Stimulated activated CD4-positive, alpha-beta T cell treated with anti-CD3 and anti-CD28 coated beads, Interleukin-1b, Interleukin-23, amount 100 ng/mL, for 4 hours (primary cell): Measurements from ENCODE around the gene RAB42.
A peak's percentile ranks its signal among the peaks of the same experiment; 100 is the strongest.
"Not testable (repeated sequence)": the region's sequence is repeated elsewhere in the genome, so short reads cannot be mapped to it uniquely, and the experiment has no call there.

Experiments
- DNase-seq, 2 donors: peaks; one replicate each; pipeline ENCODE4 v3.0.0-alpha.2; 2020; ENCODE audit warnings: low read depth in 2 of 2

The RAB42 gene

DNA sequence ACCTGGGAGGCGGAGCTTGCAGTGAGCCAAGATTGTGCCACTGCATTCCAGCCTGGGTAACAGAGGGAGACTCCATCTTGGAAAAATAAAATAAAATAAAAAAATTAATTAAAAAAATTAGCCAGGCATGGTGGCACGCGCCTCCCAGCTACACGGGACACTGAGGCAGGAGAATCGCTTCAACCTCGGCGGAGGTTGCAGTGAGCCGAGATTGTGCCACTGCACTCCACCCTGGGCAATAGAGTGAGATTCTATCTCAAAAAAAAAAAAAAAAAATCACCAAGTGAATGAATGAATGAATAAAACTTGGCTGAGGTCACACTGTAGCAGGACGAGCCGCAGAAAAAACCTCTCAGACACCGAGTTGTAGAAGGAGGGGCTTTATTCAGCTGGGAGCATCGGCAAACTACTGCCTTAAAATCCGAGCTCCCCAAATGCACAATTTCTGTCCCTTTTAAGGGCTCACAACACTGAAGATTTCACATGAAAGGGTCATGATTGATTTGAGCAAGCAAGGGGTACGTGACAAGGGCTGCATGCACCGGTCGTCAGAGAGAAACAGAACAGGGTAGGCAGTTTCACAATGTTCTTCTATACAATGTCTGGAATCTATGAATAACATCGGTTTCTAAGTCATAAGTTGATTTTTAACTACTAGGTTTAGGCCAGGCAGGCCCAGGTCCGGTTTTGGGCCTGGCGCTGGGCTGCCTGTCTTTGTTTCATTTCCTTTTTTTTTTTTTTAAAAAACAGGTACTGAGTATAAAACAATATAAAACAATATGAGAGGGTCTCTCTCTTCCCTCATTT lies 5.3 kb upstream of the RAB42 start:
- DNase-seq, result not testable (repeated sequence)

GRCh38 chr1:28592321-28593071 lies 431 bp downstream of the RAB42 start:
- no peak for DNase-seq

DNA sequence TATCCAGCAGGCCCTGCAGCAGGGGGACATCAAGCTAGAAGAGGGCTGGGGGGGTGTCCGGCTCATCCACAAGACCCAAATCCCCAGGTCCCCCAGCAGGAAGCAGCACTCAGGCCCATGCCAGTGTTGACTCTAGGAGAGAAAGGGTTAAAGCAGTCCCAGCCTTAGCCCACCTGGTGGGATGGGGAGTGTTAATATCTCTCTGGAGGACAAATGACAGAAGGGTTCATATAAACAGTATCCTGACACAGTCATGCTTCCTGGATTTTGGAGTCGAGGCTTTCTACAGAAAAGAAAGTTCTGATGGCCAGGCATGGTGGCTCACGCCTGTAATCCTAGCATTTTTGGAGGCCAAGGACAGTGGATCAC lies 1.9 kb downstream of the RAB42 start:
- DNase-seq, result not testable (repeated sequence)

GRCh38 chr1:28594686-28595411 lies 2.8 kb downstream of the RAB42 start:
- not testable (repeated sequence) for DNase-seq

DNA sequence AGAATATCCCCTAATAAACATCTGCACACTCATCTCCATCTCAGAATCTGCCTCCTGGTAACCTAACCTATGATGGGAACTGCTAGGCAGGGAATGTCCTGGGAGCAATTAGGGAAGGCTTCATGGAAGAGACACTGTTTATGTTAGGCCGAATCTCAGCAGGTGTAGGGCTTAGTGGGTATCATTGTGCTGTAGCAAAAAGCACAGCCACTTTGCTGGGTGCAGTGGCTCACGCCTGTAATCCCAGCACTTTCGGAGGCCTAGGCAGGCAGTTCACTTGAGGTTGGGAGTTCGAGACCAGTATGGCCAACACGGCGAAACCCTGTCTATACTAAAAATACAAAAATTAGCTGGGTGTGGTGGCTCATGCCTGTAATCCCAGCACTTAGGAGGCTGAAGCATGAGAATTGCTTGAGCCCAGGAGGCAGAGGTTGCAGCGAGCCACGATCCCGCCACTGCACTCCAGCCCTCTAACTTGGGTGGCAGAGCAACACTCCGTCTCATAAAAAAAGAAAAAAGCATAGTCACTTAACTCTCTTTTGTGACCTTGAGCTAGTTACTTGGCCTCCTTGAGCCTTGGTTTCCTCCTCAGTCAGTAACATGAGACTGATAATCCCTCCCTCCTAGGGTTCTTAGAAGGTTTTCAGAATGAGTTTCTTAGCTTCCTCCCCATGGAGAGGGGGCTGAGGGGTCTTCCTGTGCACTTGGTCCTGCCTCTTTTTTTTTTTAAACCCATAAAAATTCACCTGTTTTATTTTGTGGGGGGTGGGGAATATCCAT lies 3.5 kb downstream of the RAB42 start:
- DNase-seq, result no peak

GRCh38 chr1:28596276-28596675 lies 4.2 kb downstream of the RAB42 start:
- DNase-seq, result not testable (repeated sequence)

GRCh38 chr1:28601696-28602095 lies 9.6 kb downstream of the RAB42 start:
- no peak for DNase-seq

GRCh38 chr1:28602536-28603439 lies 10.7 kb downstream of the RAB42 start:
- no peak for DNase-seq

DNA sequence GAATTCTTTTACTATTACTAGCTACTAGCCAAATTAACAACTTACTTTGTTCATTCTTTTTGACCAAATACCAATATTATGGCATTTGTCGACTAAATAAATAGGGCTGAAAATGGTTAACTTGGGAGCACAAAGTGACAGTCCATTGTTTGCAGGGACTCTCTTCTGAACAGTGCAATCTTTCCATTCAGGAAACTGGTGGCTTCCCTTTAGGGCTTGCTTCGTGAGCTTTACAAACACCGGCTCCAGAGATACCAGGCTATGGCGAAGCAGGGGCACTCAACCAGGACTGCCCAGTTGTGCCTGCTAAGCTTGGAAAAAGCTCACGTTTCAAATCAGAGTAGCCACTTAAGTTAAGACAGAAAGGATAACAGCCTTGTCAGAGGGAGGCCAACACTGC lies 12.3 kb downstream of the RAB42 start:
- DNase-seq, result no peak

- no peak for DNase-seq
Measured at GRCh38 chr1:28604962-28605361, 12.9 kb downstream of the RAB42 start.

DNA sequence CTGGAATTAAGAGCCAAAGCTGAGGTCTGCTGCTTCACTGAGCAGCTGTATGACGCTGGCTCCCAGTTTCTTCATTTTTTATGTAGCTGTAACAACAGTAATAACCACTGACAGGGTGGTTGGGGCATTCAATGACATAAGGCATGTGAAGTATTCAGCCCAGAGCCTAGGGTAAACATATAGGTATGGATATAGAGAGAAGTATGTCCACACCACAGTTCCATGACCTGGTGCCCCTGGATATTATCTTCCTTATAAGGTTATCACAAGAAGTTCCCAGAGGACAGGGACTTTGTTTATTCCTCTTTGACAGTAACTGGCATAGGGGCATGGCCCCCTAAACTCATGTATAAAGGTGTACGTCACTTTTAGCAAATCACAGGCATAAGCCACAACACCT lies 14.7 kb downstream of the RAB42 start:
- DNase-seq, result no peak

DNA sequence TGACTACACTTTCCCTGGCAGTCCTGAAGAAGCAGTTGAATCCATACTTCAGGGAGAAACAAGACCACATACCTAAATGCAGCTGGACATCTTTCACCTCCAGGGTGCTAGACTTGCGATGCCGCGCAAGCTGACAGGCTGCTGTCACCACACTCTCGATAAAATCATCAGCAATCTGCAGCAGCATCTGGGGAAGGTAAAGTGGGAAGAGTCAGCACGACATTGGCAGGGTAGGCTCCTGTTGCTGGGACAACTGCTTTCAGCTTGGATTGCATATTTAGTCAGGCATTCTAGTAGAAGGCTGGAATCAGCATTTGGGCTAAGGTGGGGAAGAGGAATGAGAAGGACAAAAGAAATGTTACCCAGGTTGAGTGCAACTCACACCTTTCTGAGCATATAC lies 21.1 kb downstream of the RAB42 start:
- DNase-seq, result no peak

GRCh38 chr1:28631713-28632112 lies 39.6 kb downstream of the RAB42 start:
- DNase-seq, result no peak

DNA sequence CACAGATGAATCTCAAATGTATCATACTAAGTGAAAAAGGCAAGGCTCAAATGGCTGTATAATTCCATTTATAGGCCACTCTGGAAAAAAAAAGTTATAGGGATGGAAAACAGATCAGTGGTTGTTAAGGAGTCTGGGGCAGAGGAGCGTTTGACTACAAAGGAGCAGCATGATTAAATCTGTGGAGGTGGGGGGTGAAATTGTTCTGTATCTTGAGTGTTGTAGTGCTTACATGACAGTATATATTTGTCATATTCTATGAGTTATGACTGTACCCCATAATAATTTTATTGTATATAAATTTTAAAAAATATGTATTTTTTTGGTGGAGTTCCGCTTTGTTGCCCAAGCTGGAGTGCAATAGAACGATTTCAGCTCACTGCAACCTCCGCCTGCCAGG lies 40.5 kb downstream of the RAB42 start:
- no peak for DNase-seq

- DNase-seq, result no peak
Measured at GRCh38 chr1:28640766-28641165, 48.7 kb downstream of the RAB42 start.

GRCh38 chr1:28642056-28642846 lies 50.2 kb downstream of the RAB42 start:
- DNase-seq, result no peak

- DNase-seq, result peak; percentile 85 to 89
Measured at GRCh38 chr1:28642847-28643635, 51.0 kb downstream of the RAB42 start, which contains the start of gene TAF12. TAF12 (minus strand) TSS chr1:28643067; CDS start chr1:28622081, 20,986 bp downstream.

- DNase-seq, result no peak
Measured at GRCh38 chr1:28644494-28644893, 52.4 kb downstream of the RAB42 start.
